SU-DHL-6 (cell line): Measurements from ENCODE around the gene GARRE1.

Source experiments
- H2AFZ ChIP-seq: fragments of 200-600 bp; sonication (generic); 2 replicates; pipeline ENCODE4 v1.6.1; 2014; ENCODE audit warnings: low read depth, mild to moderate bottlenecking, moderate library complexity, mixed read lengths, antibody characterized with exemption, low read length; ENCODE audit not compliant: severe bottlenecking
- H3F3A ChIP-seq: fragments of 200-600 bp; shearing (Covaris generic); 2 replicates; pipeline ENCODE4 v1.6.0; 2016; ENCODE audit warnings: antibody characterized with exemption, mild to moderate bottlenecking; ENCODE audit not compliant: insufficient read depth
- H3K27ac ChIP-seq: fragments of 200-600 bp; sonication (generic); 2 replicates; pipeline ENCODE4 v1.5.1; 2016; ENCODE audit warnings: low read depth, mild to moderate bottlenecking, low read length, moderate library complexity, mixed read lengths
- H3K27me3 ChIP-seq: fragments of 200-600 bp; sonication (generic), shearing (Covaris generic); 2 replicates; pipeline ENCODE4 v1.6.0; 2014; ENCODE audit warnings: mild to moderate bottlenecking, low read length
- H3K36me3 ChIP-seq: fragments of 200-600 bp; sonication (generic); 2 replicates; pipeline ENCODE4 v1.6.1; 2014; ENCODE audit warnings: mild to moderate bottlenecking, low read length, mixed read lengths
- H3K4me2 ChIP-seq: fragments of 300-600, 200-600 bp; shearing (Covaris generic), sonication (generic); 2 replicates; pipeline ENCODE4 v1.6.0; 2014; ENCODE audit warnings: low read length, low read depth, mild to moderate bottlenecking; ENCODE audit not compliant: poor library complexity, severe bottlenecking
- H3K4me3 ChIP-seq: fragments of 200-600 bp; sonication (generic); 2 replicates; pipeline ENCODE4 v1.5.1; 2014; ENCODE audit warnings: antibody characterized with exemption, low read length, mild to moderate bottlenecking, mixed read lengths; ENCODE audit not compliant: insufficient read depth, poor library complexity, severe bottlenecking
- H3K79me2 ChIP-seq: fragments of 200-600 bp; sonication (generic); 2 replicates; pipeline ENCODE4 v1.6.1; 2014; ENCODE audit warnings: mild to moderate bottlenecking, low read length, moderate library complexity; ENCODE audit not compliant: insufficient read depth
- H3K9ac ChIP-seq: fragments of 200-600 bp; sonication (generic); 2 replicates; pipeline ENCODE4 v1.7.0; 2014; ENCODE audit warnings: mild to moderate bottlenecking, low read length
- H3K9me2 ChIP-seq: fragments of 200-600 bp; sonication (generic); replicated peaks from 2 replicates; pipeline ENCODE4 v1.6.1; 2014; ENCODE audit warnings: low read length; ENCODE audit not compliant: insufficient read depth
- H3K9me3 ChIP-seq: fragments of 200-600 bp; sonication (generic); 2 replicates; pipeline ENCODE4 v1.6.1; 2014; ENCODE audit warnings: low read length, mixed read lengths; ENCODE audit not compliant: insufficient read depth
- H4K20me1 ChIP-seq: fragments of 200-600 bp; sonication (generic); 2 replicates; pipeline ENCODE4 v1.6.1; 2014; ENCODE audit warnings: low read depth, mild to moderate bottlenecking, antibody characterized with exemption, low read length, moderate library complexity, mixed read lengths
- CTCF ChIP-seq: fragments of 200-600 bp; sonication (generic); IDR thresholded peaks from one replicate; pipeline ENCODE4 v1.5.1; 2017; ENCODE audit warnings: antibody characterized with exemption, mild to moderate bottlenecking, low read length, moderate library complexity; ENCODE audit not compliant: insufficient read depth, poor library complexity, severe bottlenecking
- EZH2phosphoT487 ChIP-seq: fragments of 200-600 bp; sonication (generic), shearing (Covaris generic); conservative IDR thresholded peaks from 2 replicates; pipeline ENCODE4 v1.6.1; 2018; ENCODE audit warnings: mild to moderate bottlenecking, antibody characterized with exemption, low read length, moderate library complexity, mixed read lengths

Gene GARRE1

DNA sequence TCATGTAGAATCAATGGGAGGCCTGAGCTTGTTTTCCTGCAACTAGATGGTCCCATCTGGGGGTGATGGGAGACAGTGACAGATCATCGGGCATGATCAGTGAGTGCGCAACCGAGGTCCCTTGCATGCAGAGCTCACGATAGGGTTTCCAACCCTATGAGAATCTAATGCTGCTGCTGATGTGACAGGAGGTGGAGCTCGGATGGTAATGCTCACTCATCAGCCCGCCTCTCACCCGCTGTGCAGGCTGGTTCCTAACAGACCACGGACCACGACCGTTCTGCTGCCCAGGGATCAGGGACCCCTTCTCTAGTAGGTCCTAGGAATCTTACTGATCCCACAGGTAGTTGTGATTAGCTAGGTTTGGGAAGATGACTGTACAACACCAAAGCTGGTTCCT is 23.5 kb upstream of the GARRE1 start:
- Histone ChIP-seq H3K36me3 (peaks cover 33% of the 10 kb centered on the region), H3K4me2 (no peak overlapping the region)

DNA sequence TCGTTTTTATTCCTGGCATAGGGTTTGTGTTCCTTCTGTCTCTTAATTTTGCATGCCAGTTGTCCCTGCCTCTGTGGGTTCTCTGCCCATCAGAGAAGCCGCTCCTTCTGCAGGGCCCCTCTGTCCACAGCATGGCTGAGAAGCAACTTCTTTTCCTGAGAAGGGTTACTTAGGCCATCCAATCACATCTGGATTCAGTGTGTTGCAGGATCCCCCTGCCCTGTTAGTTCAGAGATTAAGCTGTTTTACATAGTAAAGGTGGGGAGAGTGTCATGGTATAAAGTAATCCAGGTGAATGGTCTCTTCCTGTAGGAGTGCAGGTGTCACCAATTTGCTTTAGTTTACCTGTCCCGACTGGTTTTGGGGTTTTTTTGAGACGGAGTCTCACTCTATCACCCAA is 22.9 kb upstream of the GARRE1 start:
- Histone ChIP-seq H3K9me2 (no peaks in the 10 kb centered on the region), H3K27me3 (no peaks in the 10 kb centered on the region), H2AFZ (no peak overlapping the region), H3K4me2 (no peak overlapping the region), H3K27ac (no peak overlapping the region), H3K4me3 (no peak overlapping the region), H3K9ac (no peak overlapping the region), H3K36me3 (peaks cover 32% of the 10 kb centered on the region), H4K20me1 (no peaks in the 10 kb centered on the region), H3K9me3 (no peaks in the 10 kb centered on the region), H3F3A (peaks cover 21% of the 10 kb centered on the region; the same call in 1 of the 2 replicates), H3K79me2 (no peaks in the 10 kb centered on the region)
- TF ChIP-seq CTCF (no peak), EZH2phosphoT487 (no peak)

More for the DNA sequence above, 23.5 kb upstream of the GARRE1 start:
- peaks cover 24% of the 10 kb centered on the region; the same call in 1 of the 2 replicates for H3F3A ChIP-seq
- no peak overlapping the region for H3K4me3 ChIP-seq
- no peaks in the 10 kb centered on the region; the same call in 1 of the 2 replicates for H3K79me2 ChIP-seq
- H3K9ac ChIP-seq: no peak overlapping the region
- no peaks in the 10 kb centered on the region for H3K9me3 ChIP-seq
- H2AFZ ChIP-seq: no peak overlapping the region
- H3K9me2 ChIP-seq: no peaks in the 10 kb centered on the region
- no peak for TF ChIP-seq CTCF
- no peak for TF ChIP-seq EZH2phosphoT487
- H3K27ac ChIP-seq: no peak overlapping the region
- H3K27me3 ChIP-seq: no peaks in the 10 kb centered on the region
- H4K20me1 ChIP-seq: no peaks in the 10 kb centered on the region

- no peaks in the 10 kb centered on the region for H3K27me3 ChIP-seq
- no peaks in the 10 kb centered on the region for H3K79me2 ChIP-seq
These were observed 21.5 kb upstream of the GARRE1 start for GRCh38 chr19:34232566-34233481.

More at GRCh38 chr19:34232566-34233481, 21.5 kb upstream of the GARRE1 start:
- peaks cover 19% of the 10 kb centered on the region for H3K36me3 ChIP-seq
- H3K9ac ChIP-seq: no peak overlapping the region
- no peak overlapping the region for H3K4me2 ChIP-seq
- TF ChIP-seq CTCF (no peak), EZH2phosphoT487 (no peak)
- no peaks in the 10 kb centered on the region for H3K9me2 ChIP-seq
- no peaks in the 10 kb centered on the region for H4K20me1 ChIP-seq
- no peak overlapping the region for H3K27ac ChIP-seq
- no peak overlapping the region for H2AFZ ChIP-seq
- no peak overlapping the region for H3K4me3 ChIP-seq
- peaks cover 11% of the 10 kb centered on the region; the same call in 1 of the 2 replicates for H3F3A ChIP-seq
- no peaks in the 10 kb centered on the region for H3K9me3 ChIP-seq
